Smooth muscle cell (in vitro differentiated cells): ENCODE results near the gene SIL1. TPM values are rescaled to one million over a fixed set of nuclear protein-coding genes. Genes with fewer than 3 reads are reported as not detected.

Experiments
- DNase-seq: peaks from one replicate; lab custom pipeline; 2025; ENCODE audit not compliant: unreplicated experiment; lab: John Stamatoyannopoulos, UW
- H2AFZ ChIP-seq: fragments of 200-600 bp; sonication (generic); 2 replicates; pipeline ENCODE4 v1.6.0; 2016; ENCODE audit warnings: antibody characterized with exemption, low read depth, mild to moderate bottlenecking
- H3F3A ChIP-seq: fragments of 200-600 bp; sonication (generic); 2 replicates; pipeline ENCODE4 v1.6.0; 2017; ENCODE audit warnings: antibody characterized with exemption, low read depth
- H3K27ac ChIP-seq: fragments of 200-600 bp; sonication (generic); 2 replicates; pipeline ENCODE4 v1.5.1; 2016; ENCODE audit warnings: low read depth, mild to moderate bottlenecking
- H3K27me3 ChIP-seq: fragments of 200-600 bp; sonication (generic); 2 replicates; pipeline ENCODE4 v1.6.1; 2016; ENCODE audit warnings: low read depth, mild to moderate bottlenecking
- H3K36me3 ChIP-seq: fragments of 200-600 bp; sonication (generic); 2 replicates; pipeline ENCODE4 v1.5.1; 2016; ENCODE audit warnings: low read depth
- H3K4me1 ChIP-seq: fragments of 200-600 bp; sonication (generic); 2 replicates; pipeline ENCODE4 v1.5.1; 2016; ENCODE audit warnings: low read depth
- H3K4me2 ChIP-seq: fragments of 200-600 bp; sonication (generic); 2 replicates; pipeline ENCODE4 v1.6.0; 2016; ENCODE audit warnings: mild to moderate bottlenecking
- H3K4me3 ChIP-seq: fragments of 200-600 bp; sonication (generic); 2 replicates; pipeline ENCODE4 v1.5.1; 2016; ENCODE audit warnings: mild to moderate bottlenecking
- H3K79me2 ChIP-seq: fragments of 200-600 bp; sonication (generic); 2 replicates; pipeline ENCODE4 v1.6.0; 2016; ENCODE audit warnings: low read depth, mild to moderate bottlenecking
- H3K9ac ChIP-seq: fragments of 200-600 bp; sonication (generic); 2 replicates; pipeline ENCODE4 v1.6.0; 2016; ENCODE audit warnings: low read depth
- H3K9me3 ChIP-seq: fragments of 200-600 bp; sonication (generic); replicated peaks from 2 replicates; pipeline ENCODE4 v1.5.1; 2016; ENCODE audit warnings: low read depth
- H4K20me1 ChIP-seq: fragments of 200-600 bp; sonication (generic); 2 replicates; pipeline ENCODE4 v1.6.0; 2016; ENCODE audit warnings: low read depth
- WGBS: methylation state at CpG from one replicate; pipeline ENCODE4 v1.1.7; 2016; ENCODE audit warnings: low lambda C conversion rate; 5-methylcytosine and 5-hydroxymethylcytosine counted together
- polyA plus RNA-seq: library from polyadenylated mRNA; unstranded; fragments of >200 nt; fragmentation: Nextera tagmentation; extraction: Ambion mirVana; gene quantifications from 2 replicates; pipeline ENCODE4 v1.2.1, GENCODE V29; 2016
- total RNA-seq: library from RNA; depleted of rRNA; stranded (reverse); fragments of >200 nt; gene quantifications from 2 replicates; pipeline ENCODE4 v1.2.3, GENCODE V29; 2014
- TF ChIP-seq, protein P1 (sequence below): fragments of 200-600 bp; sonication (generic); IDR thresholded peaks from 2 replicates; pipeline ENCODE4 v1.5.1; 2017; ENCODE audit warnings: borderline replicate concordance, mild to moderate bottlenecking, antibody characterized with exemption; ENCODE audit not compliant: insufficient read depth, poor library complexity, severe bottlenecking

Gene SIL1
- total and polyA plus RNA-seq, 2 experiments from 2014 or later: 45.5 to 119 TPM

DNA sequence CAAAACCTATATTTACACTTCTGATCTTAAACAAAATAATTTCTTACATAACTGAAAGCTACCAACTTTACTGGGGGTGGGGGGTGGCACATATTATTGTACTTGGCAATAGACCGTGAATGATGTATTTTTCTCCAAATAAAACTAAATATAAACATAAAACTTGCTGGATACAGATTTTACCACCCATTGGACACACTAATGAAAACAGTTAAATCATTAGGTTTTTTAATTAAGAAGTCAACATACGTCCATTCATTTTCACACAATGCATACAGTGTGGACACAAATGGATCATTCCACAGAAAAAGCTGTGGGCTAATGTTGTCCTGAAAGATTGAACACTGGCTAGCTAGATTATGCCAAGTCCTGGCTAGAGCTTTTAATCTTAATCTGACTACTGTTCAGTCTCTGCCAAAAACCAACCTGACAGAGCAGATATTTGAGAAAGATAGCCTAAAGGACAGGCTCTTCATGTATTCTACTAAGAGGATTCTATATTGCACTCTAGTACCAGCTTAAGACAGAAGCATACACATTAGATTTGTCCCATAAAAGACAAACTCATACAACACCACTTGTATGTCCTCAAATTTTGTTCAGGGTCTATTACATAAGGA lies 118.1 kb downstream of the SIL1 start:
- H3K4me3 ChIP-seq: no peak overlapping the region
- H3K9ac ChIP-seq: no peak overlapping the region
- H3K9me3 ChIP-seq: no peaks in the 10 kb centered on the region
- TF ChIP-seq, protein P1, sequence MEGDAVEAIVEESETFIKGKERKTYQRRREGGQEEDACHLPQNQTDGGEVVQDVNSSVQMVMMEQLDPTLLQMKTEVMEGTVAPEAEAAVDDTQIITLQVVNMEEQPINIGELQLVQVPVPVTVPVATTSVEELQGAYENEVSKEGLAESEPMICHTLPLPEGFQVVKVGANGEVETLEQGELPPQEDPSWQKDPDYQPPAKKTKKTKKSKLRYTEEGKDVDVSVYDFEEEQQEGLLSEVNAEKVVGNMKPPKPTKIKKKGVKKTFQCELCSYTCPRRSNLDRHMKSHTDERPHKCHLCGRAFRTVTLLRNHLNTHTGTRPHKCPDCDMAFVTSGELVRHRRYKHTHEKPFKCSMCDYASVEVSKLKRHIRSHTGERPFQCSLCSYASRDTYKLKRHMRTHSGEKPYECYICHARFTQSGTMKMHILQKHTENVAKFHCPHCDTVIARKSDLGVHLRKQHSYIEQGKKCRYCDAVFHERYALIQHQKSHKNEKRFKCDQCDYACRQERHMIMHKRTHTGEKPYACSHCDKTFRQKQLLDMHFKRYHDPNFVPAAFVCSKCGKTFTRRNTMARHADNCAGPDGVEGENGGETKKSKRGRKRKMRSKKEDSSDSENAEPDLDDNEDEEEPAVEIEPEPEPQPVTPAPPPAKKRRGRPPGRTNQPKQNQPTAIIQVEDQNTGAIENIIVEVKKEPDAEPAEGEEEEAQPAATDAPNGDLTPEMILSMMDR: no peak
- DNase-seq: no peak
- peaks cover 8% of the 10 kb centered on the region for H3K79me2 ChIP-seq
- H3K4me1 ChIP-seq: no peaks in the 10 kb centered on the region
- no peaks in the 10 kb centered on the region for H3K27me3 ChIP-seq
- no peak overlapping the region for H2AFZ ChIP-seq
- H3F3A ChIP-seq: no peaks in the 10 kb centered on the region
- no peak overlapping the region for H3K27ac ChIP-seq
- H3K4me2 ChIP-seq: no peak overlapping the region
- H3K36me3 ChIP-seq: no peaks in the 10 kb centered on the region
- H4K20me1 ChIP-seq: peaks cover 11% of the 10 kb centered on the region
- WGBS: 93% methylated on average over 2 of the region's 2 CpGs

DNA sequence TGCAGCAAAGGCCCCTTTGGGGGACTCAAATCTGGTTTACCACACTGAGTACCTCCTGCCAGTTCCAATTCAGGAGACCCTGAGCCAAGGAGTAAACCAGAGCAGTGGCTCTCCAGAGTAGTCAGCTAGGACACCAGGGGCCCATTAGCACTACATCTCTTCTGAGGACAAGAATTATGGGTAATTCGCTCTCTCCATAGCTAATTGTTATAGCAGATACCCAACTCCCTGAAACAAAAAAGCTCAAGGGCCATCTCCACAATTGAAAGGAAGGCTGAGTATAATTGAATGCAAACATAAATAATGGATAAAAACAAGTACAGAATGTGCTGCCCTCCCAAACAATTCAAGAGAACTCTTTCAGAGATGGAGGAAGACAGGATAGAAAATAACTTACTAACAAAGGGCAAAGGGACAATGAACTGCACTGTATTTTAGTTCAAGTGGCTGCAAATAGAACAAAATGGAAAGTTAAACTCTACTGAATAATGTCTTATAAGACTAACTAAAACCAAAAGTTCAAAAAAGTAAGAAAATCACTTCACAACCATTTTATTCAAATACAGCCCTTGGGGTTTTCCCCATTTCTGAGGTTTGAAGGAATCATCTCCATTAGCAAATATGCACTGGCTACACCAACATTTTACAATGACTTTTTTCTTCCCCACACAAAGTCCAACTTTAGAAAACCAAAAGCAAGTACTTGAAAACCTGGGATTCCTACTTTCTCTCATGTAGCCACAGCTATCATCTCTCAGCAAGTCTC lies 118.8 kb downstream of the SIL1 start:
- Histone ChIP-seq H3K9ac (no peak overlapping the region), H3K4me1 (no peaks in the 10 kb centered on the region), H3K27me3 (no peaks in the 10 kb centered on the region), H3K4me3 (no peak overlapping the region), H3K4me2 (no peak overlapping the region), H3K27ac (no peak overlapping the region), H2AFZ (no peak overlapping the region), H3K36me3 (no peaks in the 10 kb centered on the region), H3F3A (no peaks in the 10 kb centered on the region), H4K20me1 (peaks cover 11% of the 10 kb centered on the region), H3K9me3 (no peaks in the 10 kb centered on the region), H3K79me2 (peaks cover 8% of the 10 kb centered on the region)
- 95% methylated on average over 1 of the region's 1 CpG for WGBS
- DNase-seq: no peak
- TF ChIP-seq, protein P1: no peak

DNA sequence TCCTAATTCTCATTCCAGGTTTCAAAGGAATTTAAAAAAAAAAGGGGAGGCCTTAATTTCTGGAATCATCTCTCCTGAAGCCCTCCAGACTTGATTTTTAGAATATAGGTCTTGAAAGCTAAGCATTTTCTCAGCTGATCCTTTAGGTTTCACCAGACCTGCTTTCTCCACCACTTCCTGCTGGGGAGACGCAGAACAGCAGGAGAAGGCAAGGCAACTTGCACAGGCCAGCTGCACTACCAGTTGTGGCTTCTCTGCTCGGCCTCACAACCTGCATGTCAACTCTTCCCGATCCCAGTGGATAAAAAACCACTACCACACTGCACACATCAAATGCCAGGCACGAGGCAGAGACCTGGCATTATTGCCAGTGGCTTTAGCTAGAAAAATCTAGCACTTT lies 119.8 kb downstream of the SIL1 start:
- H3K9ac ChIP-seq: no peak overlapping the region
- 79% methylated on average over 4 of the region's 4 CpGs for WGBS
- H2AFZ ChIP-seq: no peak overlapping the region
- H3K27me3 ChIP-seq: no peaks in the 10 kb centered on the region
- H3K4me1 ChIP-seq: no peaks in the 10 kb centered on the region
- peaks cover 13% of the 10 kb centered on the region for H4K20me1 ChIP-seq
- H3K4me3 ChIP-seq: no peak overlapping the region
- no peak overlapping the region for H3K27ac ChIP-seq
- H3K36me3 ChIP-seq: no peaks in the 10 kb centered on the region
- H3F3A ChIP-seq: no peaks in the 10 kb centered on the region
- TF ChIP-seq, protein P1: no peak
- peaks cover 8% of the 10 kb centered on the region for H3K79me2 ChIP-seq
- H3K4me2 ChIP-seq: no peak overlapping the region
- no peaks in the 10 kb centered on the region for H3K9me3 ChIP-seq
- DNase-seq: no peak
